GM12865 (cell line): ENCODE results near the gene TBC1D8.
A peak's percentile ranks its signal among the peaks of the same experiment; 100 is the strongest.

Experiments used
- DNase-seq: peaks from one replicate; pipeline ENCODE4 v3.0.0; 2010; ENCODE audit warnings: low read depth
- H3K4me3 ChIP-seq: 2 replicates; pipeline ENCODE4 v1.5.1; 2011; ENCODE audit warnings: mild to moderate bottlenecking, low read depth, low read length, control low read depth
- TF ChIP-seq, protein P1 (sequence below): IDR thresholded peaks from 2 replicates; pipeline ENCODE4 v1.5.1; 2011; ENCODE audit warnings: low read length, control low read depth, low read depth, inconsistent platforms; ENCODE audit not compliant: insufficient read depth; ENCODE audit errors: missing control alignments

The TBC1D8 gene

DNA sequence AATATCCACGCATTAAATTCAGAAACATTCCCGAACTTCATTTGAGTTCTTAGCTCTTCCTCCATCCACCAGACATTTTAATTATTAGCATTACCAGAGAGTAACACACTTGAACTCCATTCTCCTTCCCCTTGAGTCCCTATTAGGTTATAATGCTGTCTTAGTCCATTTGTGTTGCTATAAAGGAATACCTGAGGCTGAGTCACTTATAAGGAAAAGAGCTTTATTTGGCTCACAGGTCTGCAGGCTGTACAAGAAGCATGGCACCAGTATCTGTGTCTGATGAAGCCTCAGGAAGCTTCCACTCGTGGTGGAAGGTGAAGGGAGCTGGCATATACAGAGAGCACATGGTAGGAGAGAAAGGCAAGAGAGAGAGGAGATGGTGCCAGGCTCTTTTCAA, 25.4 kb downstream of the TBC1D8 start:
- no peak for DNase-seq

DNA sequence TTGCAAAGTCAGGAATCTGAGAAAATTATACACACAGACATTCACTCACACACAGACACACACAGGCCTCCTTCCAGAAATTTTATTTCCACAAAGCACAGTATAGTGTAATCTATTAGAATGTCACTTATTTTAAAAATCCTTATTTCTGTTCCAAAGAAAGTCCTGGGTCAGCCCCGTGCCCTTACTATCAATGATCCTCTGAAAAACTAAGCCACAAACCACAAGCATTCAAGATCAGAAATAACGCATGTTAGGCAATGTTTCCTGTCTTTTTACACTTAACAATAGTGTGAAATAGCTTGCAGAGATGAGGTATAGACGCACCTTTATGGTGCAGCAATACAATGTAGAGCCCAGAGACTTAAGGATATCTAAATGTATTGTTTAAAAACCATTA, 25.8 kb downstream of the TBC1D8 start:
- no peak overlapping the region for H3K4me3 ChIP-seq
- TF ChIP-seq, protein P1, sequence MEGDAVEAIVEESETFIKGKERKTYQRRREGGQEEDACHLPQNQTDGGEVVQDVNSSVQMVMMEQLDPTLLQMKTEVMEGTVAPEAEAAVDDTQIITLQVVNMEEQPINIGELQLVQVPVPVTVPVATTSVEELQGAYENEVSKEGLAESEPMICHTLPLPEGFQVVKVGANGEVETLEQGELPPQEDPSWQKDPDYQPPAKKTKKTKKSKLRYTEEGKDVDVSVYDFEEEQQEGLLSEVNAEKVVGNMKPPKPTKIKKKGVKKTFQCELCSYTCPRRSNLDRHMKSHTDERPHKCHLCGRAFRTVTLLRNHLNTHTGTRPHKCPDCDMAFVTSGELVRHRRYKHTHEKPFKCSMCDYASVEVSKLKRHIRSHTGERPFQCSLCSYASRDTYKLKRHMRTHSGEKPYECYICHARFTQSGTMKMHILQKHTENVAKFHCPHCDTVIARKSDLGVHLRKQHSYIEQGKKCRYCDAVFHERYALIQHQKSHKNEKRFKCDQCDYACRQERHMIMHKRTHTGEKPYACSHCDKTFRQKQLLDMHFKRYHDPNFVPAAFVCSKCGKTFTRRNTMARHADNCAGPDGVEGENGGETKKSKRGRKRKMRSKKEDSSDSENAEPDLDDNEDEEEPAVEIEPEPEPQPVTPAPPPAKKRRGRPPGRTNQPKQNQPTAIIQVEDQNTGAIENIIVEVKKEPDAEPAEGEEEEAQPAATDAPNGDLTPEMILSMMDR = no peak
- DNase-seq = no peak

More for the DNA sequence above, 25.4 kb downstream of the TBC1D8 start:
- TF ChIP-seq, protein P1 = no peak
- H3K4me3 ChIP-seq = no peak overlapping the region

DNA sequence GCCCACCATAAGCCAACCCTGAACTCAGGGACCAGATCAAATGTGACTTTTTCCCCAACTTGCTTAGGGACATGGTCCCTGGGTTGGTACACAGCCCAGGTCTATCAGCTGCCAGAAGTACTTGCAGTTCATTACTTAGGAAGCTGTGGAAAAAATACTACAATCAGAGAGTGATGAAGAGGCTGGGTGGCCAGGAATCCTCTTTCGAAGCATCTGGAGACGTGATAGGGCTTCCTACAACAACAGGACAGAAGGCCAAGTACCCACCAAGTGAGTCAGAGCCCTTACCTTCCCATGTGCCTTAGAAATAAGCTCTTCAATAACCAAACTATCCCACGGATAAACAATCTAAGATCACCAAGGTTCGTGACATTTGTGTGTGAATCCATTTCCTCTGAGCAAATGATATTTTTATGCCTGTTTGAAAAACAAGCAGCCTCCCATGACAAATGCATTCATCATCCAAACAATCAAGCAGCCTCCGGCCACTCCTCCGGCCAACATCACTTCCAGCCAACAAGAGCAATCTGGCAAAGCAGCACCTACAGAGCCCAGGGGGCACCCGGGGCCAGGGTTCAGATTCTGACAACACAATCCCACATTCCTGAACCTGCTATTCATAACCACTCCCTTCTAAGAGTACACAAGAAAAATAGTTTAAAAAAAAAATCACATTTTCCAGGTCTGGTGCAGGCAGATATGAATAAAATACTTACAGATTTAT, 26.4 kb downstream of the TBC1D8 start:
- DNase-seq = no peak
- H3K4me3 ChIP-seq = no peak overlapping the region
- TF ChIP-seq, protein P1 = no peak

DNA sequence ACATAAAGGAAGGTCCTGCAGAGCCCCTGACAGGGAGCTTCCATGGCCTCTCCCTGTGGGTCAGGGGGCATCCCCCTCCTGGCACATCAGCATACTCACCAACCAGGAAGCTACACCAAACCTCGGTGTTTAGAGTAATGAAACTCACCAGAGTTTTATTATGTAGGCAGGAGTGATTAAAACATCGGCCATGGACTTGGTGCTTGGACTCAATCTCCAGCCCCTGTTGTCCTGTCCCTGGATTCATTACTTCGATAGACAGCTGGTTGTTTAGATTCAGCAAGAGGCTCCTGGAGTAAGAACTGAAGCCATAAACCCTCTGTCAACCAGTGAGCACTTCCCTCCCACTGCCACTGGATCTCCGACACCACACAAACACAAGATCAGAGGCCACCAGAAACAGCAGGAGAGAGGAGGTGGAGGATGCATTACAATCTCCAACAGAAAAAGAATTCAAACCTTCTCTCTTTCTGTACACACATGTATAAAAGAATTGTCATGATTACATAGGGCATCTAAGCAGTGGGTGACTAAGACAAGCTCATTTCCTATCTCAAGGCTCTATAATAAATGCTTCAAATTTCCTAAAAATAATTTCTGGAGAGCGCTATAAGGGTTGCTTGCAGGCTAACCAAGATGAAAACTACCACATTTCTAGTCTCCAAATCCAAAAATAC, 27.2 kb downstream of the TBC1D8 start:
- H3K4me3 ChIP-seq = no peak overlapping the region
- TF ChIP-seq, protein P1 = no peak
- no peak for DNase-seq

DNA sequence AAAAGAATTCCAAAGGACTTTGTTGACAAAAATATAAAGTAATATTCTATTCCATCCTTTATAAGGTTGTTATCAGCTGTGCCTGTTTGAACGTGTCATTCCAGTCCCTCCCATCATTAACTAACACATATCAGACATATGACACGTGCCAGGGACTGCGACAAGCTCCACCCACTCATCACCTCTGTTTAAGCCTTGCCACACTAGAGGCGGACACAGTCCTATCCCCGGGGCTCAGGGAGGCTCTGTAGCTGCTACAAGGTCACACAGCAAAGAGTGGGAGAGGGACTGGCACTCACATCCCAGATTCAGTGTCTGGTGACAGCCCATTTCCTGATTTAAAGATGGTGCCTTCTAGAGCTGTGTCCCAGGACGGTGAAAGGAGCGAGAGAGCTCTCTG, 30.0 kb downstream of the TBC1D8 start:
- H3K4me3 ChIP-seq = no peak overlapping the region
- DNase-seq = no peak
- TF ChIP-seq, protein P1 = no peak

DNA sequence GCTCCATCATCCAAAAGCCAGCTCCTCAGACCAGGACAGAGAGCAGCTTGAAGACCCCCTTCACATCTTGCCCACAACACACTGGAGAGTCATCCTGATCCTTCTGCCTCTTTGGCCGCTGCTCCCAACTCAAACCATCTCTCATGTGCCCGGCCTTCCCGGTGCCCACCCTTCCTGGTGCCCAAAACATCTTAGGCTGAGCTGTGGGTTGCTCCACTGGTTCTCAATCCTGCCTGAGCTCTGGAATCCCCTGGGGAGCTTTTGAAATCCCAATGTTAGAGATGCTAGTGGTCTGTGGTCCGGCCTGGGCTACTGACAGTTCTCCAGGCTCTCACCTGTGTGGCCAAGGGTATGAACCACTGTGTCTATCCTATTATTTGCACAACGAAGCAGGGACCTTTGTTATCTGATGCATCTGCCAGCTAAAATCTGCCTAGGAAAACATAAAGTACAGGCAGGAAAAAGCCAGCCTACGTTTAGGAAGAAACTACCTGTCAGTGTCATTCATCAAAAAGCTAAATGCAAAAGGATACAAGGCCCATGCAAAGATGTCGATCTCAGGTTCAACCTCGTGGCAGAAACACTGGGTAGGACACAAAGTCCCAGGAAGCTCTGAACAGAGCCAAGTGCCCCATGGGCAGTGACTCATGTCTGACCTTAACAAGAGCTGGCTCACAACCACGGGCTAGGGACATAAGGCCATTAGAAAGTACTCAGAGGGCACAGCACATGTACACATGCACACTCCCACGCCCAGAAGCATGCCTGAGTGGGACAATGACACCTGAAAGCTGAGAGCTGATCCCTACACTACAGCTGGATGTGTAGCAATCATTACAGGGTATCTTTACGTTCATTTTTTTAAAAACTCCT, 30.8 kb downstream of the TBC1D8 start:
- TF ChIP-seq, protein P1 = no peak
- H3K4me3 ChIP-seq = no peak overlapping the region
- peak; percentile 35 for DNase-seq
